H1 (cell line): ENCODE measurements around the gene ICAM5. TPM values are rescaled to one million over a fixed set of nuclear protein-coding genes. Genes with fewer than 3 reads are reported as not detected.

Source experiments
- CTCF ChIA-PET: fragments of 300-600 bp; sonication (Branson Sonifier 250); formaldehyde crosslinking; loops from one replicate; lab custom pipeline; 2021; ENCODE audit not compliant: partially characterized antibody; lab: Charles Lee
- POLR2A ChIA-PET: fragments of 300-600 bp; sonication (Branson Sonifier 250); formaldehyde crosslinking; loops from one replicate; lab custom pipeline; 2021; ENCODE audit warnings: inconsistent platforms; ENCODE audit not compliant: partially characterized antibody; lab: Charles Lee
- DNase-seq, 2 experiments: peaks; one replicate each; pipeline versions ENCODE4 v3.0.0 to v3.0.0-alpha.2; 2010 to 2022; ENCODE audit warnings: low spot score in 2 of 2, low read depth in 1 of 2, mixed read lengths in 1 of 2
- FAIRE-seq: peaks from 2 replicates; lab custom pipeline; 2011; peaks lifted over from hg19 to GRCh38; lab: Jason Lieb, UNC
- H2AFZ ChIP-seq: 2 replicates; pipeline ENCODE4 v1.8.1; 2012; ENCODE audit warnings: low read length, inconsistent platforms
- H2AK5ac ChIP-seq: 2 replicates; pipeline ENCODE4 v1.6.1; 2013; ENCODE audit warnings: low read depth, low read length
- H2BK120ac ChIP-seq: replicated peaks from 2 replicates; pipeline ENCODE3; 2013; ENCODE audit warnings: low read depth, low read length, inconsistent platforms
- H2BK12ac ChIP-seq: 2 replicates; pipeline ENCODE4 v1.6.1; 2013; ENCODE audit warnings: low read depth, low read length
- H2BK15ac ChIP-seq: 2 replicates; pipeline ENCODE4 v1.6.1; 2013; ENCODE audit warnings: low read length
- H2BK20ac ChIP-seq: 2 replicates; pipeline ENCODE4 v1.6.1; 2013; ENCODE audit warnings: low read length
- H2BK5ac ChIP-seq: 2 replicates; pipeline ENCODE4 v1.6.1; 2013; ENCODE audit warnings: low read depth, low read length
- H3K14ac ChIP-seq: 2 replicates; pipeline ENCODE4 v1.6.1; 2013; ENCODE audit warnings: inconsistent platforms; ENCODE audit not compliant: insufficient read length
- H3K18ac ChIP-seq: 2 replicates; pipeline ENCODE4 v1.6.1; 2013; ENCODE audit warnings: low read length; ENCODE audit errors: extremely low read depth
- H3K23ac ChIP-seq: 2 replicates; pipeline ENCODE4 v1.6.1; 2013; ENCODE audit warnings: inconsistent platforms; ENCODE audit not compliant: insufficient read length
- H3K23me2 ChIP-seq: 2 replicates; pipeline ENCODE4 v1.6.1; 2013; ENCODE audit warnings: low read depth, low read length
- H3K27ac ChIP-seq: 2 replicates; pipeline ENCODE4 v1.6.1; 2011; ENCODE audit warnings: low read depth, low read length, inconsistent platforms
- H3K27me3 ChIP-seq, 4 experiments: replicated peaks in 1 of 4; 1 replicate in 1 of 4; 2 replicates in 3 of 4; pipeline versions ENCODE4 v1.6.1 to v1.8.1; 2011 to 2013; ENCODE audit warnings: low read length in 3 of 4, mild to moderate bottlenecking in 3 of 4, inconsistent platforms in 2 of 4, mixed read lengths in 2 of 4, moderate library complexity in 1 of 4; ENCODE audit not compliant: control insufficient read depth in 3 of 4, insufficient read depth in 3 of 4; ENCODE audit errors: extremely low read depth in 1 of 4
- H3K36me3 ChIP-seq, 4 experiments: 2 replicates each; pipeline versions ENCODE4 v1.6.1 to v1.8.1; 2011 to 2013; ENCODE audit warnings: mild to moderate bottlenecking in 4 of 4, low read length in 3 of 4, moderate library complexity in 2 of 4, control low read depth in 1 of 4, inconsistent platforms in 1 of 4; ENCODE audit not compliant: insufficient read depth in 4 of 4, control insufficient read depth in 2 of 4
- H3K4ac ChIP-seq: replicated peaks from 2 replicates; pipeline ENCODE3; 2013; ENCODE audit warnings: low read length, low read depth, mixed read lengths, inconsistent platforms; ENCODE audit not compliant: insufficient read length
- H3K4me1 ChIP-seq, 4 experiments: replicated peaks in 1 of 4; 1 replicate in 1 of 4; 2 replicates in 3 of 4; pipeline versions ENCODE4 v1.6.1 to v1.8.1; 2011 to 2013; ENCODE audit warnings: low read length in 3 of 4, inconsistent platforms in 2 of 4, mixed read lengths in 1 of 4; ENCODE audit not compliant: insufficient read depth in 4 of 4, control insufficient read depth in 3 of 4
- H3K4me2 ChIP-seq, 2 experiments: 2 replicates each; pipeline versions ENCODE4 v1.6.1 to v1.8.1; 2011 to 2013; ENCODE audit warnings: low read depth in 2 of 2, low read length in 2 of 2, control low read depth in 1 of 2, inconsistent platforms in 1 of 2, mild to moderate bottlenecking in 1 of 2; ENCODE audit not compliant: insufficient read depth in 1 of 2
- H3K4me3 ChIP-seq, 4 experiments: fragments of 200-600, 300-600 bp in 1 of 4; sonication (generic), shearing (Covaris generic), sonication (Bioruptor Twin) in 1 of 4; 2 replicates each; pipeline versions ENCODE4 v1.5.1 to v1.8.1; 2011 to 2016; ENCODE audit warnings: low read length in 4 of 4, low read depth in 3 of 4, control low read depth in 2 of 4, inconsistent platforms in 2 of 4, mild to moderate bottlenecking in 2 of 4, mixed read lengths in 1 of 4, moderate library complexity in 1 of 4; ENCODE audit not compliant: insufficient read depth in 2 of 4; ENCODE audit errors: extremely low read depth in 1 of 4
- H3K56ac ChIP-seq: replicated peaks from 2 replicates; pipeline ENCODE3; 2013; ENCODE audit warnings: low read depth, mild to moderate bottlenecking, mixed read lengths, low read length, inconsistent platforms; ENCODE audit not compliant: insufficient read length
- H3K79me1 ChIP-seq: 2 replicates; pipeline ENCODE4 v1.6.1; 2013; ENCODE audit warnings: low read depth, low read length, control low read depth
- H3K79me2 ChIP-seq, 2 experiments: 2 replicates each; pipeline versions ENCODE4 v1.6.1 to v1.8.1; 2012 to 2013; ENCODE audit warnings: low read length in 2 of 2, mild to moderate bottlenecking in 2 of 2, inconsistent platforms in 1 of 2; ENCODE audit not compliant: insufficient read depth in 2 of 2, control insufficient read depth in 1 of 2
- H3K9ac ChIP-seq, 4 experiments: replicated peaks in 1 of 4; 1 replicate in 1 of 4; 2 replicates in 3 of 4; pipeline versions ENCODE4 v1.6.1 to v1.8.1; 2011 to 2013; ENCODE audit warnings: low read depth in 3 of 4, low read length in 3 of 4, control low read depth in 2 of 4, mild to moderate bottlenecking in 2 of 4, moderate library complexity in 2 of 4, inconsistent platforms in 1 of 4; ENCODE audit errors: extremely low read depth in 1 of 4
- H3K9me3 ChIP-seq, 2 experiments: 2 replicates each; pipeline versions ENCODE4 v1.6.1 to v1.8.1; 2012 to 2013; ENCODE audit warnings: mild to moderate bottlenecking in 2 of 2, moderate library complexity in 2 of 2, control low read depth in 1 of 2, inconsistent platforms in 1 of 2, low read depth in 1 of 2, low read length in 1 of 2, mixed read lengths in 1 of 2; ENCODE audit not compliant: insufficient read depth in 2 of 2
- H4K20me1 ChIP-seq, 2 experiments: replicated peaks in 1 of 2; 2 replicates each; pipeline versions ENCODE3 to v1.8.1; 2011 to 2013; ENCODE audit warnings: inconsistent platforms in 2 of 2, low read length in 2 of 2, mild to moderate bottlenecking in 1 of 2; ENCODE audit not compliant: insufficient read depth in 2 of 2, control insufficient read depth in 1 of 2
- H4K5ac ChIP-seq: 2 replicates; pipeline ENCODE4 v1.6.1; 2013; ENCODE audit warnings: low read length, low read depth, mixed read lengths, inconsistent platforms; ENCODE audit not compliant: insufficient read length
- H4K8ac ChIP-seq: 2 replicates; pipeline ENCODE4 v1.8.0; 2013; ENCODE audit warnings: mild to moderate bottlenecking, moderate library complexity, low read length, inconsistent platforms; ENCODE audit not compliant: insufficient read depth; ENCODE audit errors: extremely low read depth
- H4K91ac ChIP-seq: replicated peaks from 2 replicates; pipeline ENCODE3; 2013; ENCODE audit warnings: low read length, mixed read lengths, inconsistent platforms; ENCODE audit not compliant: insufficient read length
- EZH2 ChIP-seq: fragments of 200-600 bp; sonication (generic); IDR thresholded peaks from 2 replicates; pipeline ENCODE4 v1.7.1; 2012; ENCODE audit warnings: low read depth, mild to moderate bottlenecking, moderate library complexity, low read length, inconsistent platforms; ENCODE audit not compliant: severe bottlenecking
- TCF12 ChIP-seq: IDR thresholded peaks from 2 replicates; pipeline ENCODE4 v1.6.1; 2011; ENCODE audit warnings: low read depth, mild to moderate bottlenecking, low read length
- WGBS, 2 experiments: shearing (Covaris generic) in 1 of 2; methylation state at CpG; one replicate each; pipeline versions ENCODE4 v1.1.6 to v1.1.7; 2013 to 2015; ENCODE audit warnings: low lambda C conversion rate in 2 of 2, mixed read lengths in 2 of 2, inconsistent platforms in 1 of 2, low coverage in 1 of 2, missing lambda C conversion rate in 1 of 2; ENCODE audit not compliant: insufficient replicate concordance in 2 of 2, insufficient coverage in 1 of 2, insufficient read length in 1 of 2; ENCODE audit errors: extremely low coverage in 1 of 2, missing lambda C conversion rate in 1 of 2; 5-methylcytosine and 5-hydroxymethylcytosine counted together
- polyA plus RNA-seq, 7 experiments: library from polyadenylated mRNA; depleted of rRNA in 3 of 7; stranded (reverse) in 5 of 7; unstranded in 2 of 7; fragments of >200 nt in 5 of 7; fragments of 200-250 nt in 2 of 7; gene quantifications; 1 replicate in 5 of 7; 2 replicates in 1 of 7; 4 replicates in 1 of 7; pipeline versions ENCODE4 v1.2.1 to v1.2.3, GENCODE V29; 2011 to 2013; ENCODE audit warnings: missing spikeins in 2 of 7, mixed read lengths in 2 of 7
- total RNA-seq: library from RNA; stranded (reverse); fragmentation: NEBNext Ultra II Directional; extraction: Animal tissue kit (Norgen Biotek cat#: 25700); gene quantifications from 2 replicates; pipeline ENCODE4 v1.2.1, GENCODE V29; 2021

Gene ICAM5
- total and polyA plus RNA-seq, 2 of the 8 experiments (the other 6 are each of a cell fraction or from before 2014, with no cell fraction given): 3.9 to 4.8 TPM

GRCh38 chr19:10293637-10294367 is 4.0 kb downstream of the ICAM5 start:
- H3K9me3 ChIP-seq: no peaks in the 10 kb centered on the region
- H3K79me1 ChIP-seq: no peaks in the 10 kb centered on the region
- no peak overlapping the region for H3K27ac ChIP-seq
- H3K9ac ChIP-seq: no peak overlapping the region
- no peak overlapping the region for H3K18ac ChIP-seq
- no peaks in the 10 kb centered on the region for H3K79me2 ChIP-seq
- no peak overlapping the region for H2BK120ac ChIP-seq
- H3K4ac ChIP-seq: no peak overlapping the region
- H3K23me2 ChIP-seq: peaks cover 34% of the 10 kb centered on the region; the same call in 1 of the 2 replicates
- H2BK15ac ChIP-seq: no peak overlapping the region
- no peak overlapping the region for H4K8ac ChIP-seq
- no peaks in the 10 kb centered on the region for H3K36me3 ChIP-seq
- no peak overlapping the region for H2BK20ac ChIP-seq
- peak overlapping the region; percentile 11; the same call in 1 of the 2 replicates for H2BK12ac ChIP-seq
- DNase-seq (no peak), FAIRE-seq (no peak)
- no peak overlapping the region for H3K56ac ChIP-seq
- no peak overlapping the region for H4K91ac ChIP-seq
- POLR2A ChIA-PET: interaction anchor here (1.0 to 2.4 kb wide), 3 partner anchors 8 to 40 kb away, joined by 3 to 7 read pairs (median 4); partner anchors contain the start of gene RAVER1
- H3K27me3 ChIP-seq: peaks cover 50 to 84% (median 76%) of the 10 kb centered on the region in 4 experiments
- H2BK5ac ChIP-seq: no peak overlapping the region
- CTCF ChIA-PET: interaction anchor here (0.7 to 3.7 kb wide), 8 partner anchors 13 to 1960 kb away, joined by 3 to 29 read pairs (median 4); partner anchors contain the start of genes CDC37 and ICAM1
- WGBS, 2 experiments: 85% methylated on average over 49 of the region's 49 CpGs; no CpG with 5 or more reads in 1 of the 2 experiments
- TF ChIP-seq EZH2: peak; percentile 5
- TF ChIP-seq TCF12: no peak
- H3K4me2 ChIP-seq: peak overlapping the region in 1 of 2 experiments; percentile 84; a peak in 1 of 4 replicates
- H3K14ac ChIP-seq: no peak overlapping the region
- no peak overlapping the region for H3K4me3 ChIP-seq
- H3K23ac ChIP-seq: no peak overlapping the region
- H4K20me1 ChIP-seq: peaks cover 0 to 26% of the 10 kb centered on the region in 2 experiments
- no peak overlapping the region for H2AFZ ChIP-seq
- H4K5ac ChIP-seq: no peak overlapping the region
- H2AK5ac ChIP-seq: peak overlapping the region; percentile 39; the same call in 1 of the 2 replicates
- peaks cover 0 to 44% (median 21%) of the 10 kb centered on the region in 4 experiments; a peak in 6 of 7 replicates for H3K4me1 ChIP-seq
